Measurements from ENCODE around the gene TEF.
A peak's percentile ranks its signal among the peaks of the same experiment; 100 is the strongest.

TEF gene

GRCh38 chr22:41382610-41383009, 868 bp downstream of the TEF start:
- peak overlapping the region; percentile 91; the same call in 1 of the 2 replicates for H3K27ac ChIP-seq
- TF ChIP-seq ZFX (IDR thresholded peaks at IDR 0.05) (no peak), CTCF (conservative IDR thresholded peaks at IDR 0.05) (no peak)

- H3K27ac ChIP-seq, result no peak overlapping the region
- TF ChIP-seq ZFX (IDR thresholded peaks at IDR 0.05), result no peak
- TF ChIP-seq CTCF (conservative IDR thresholded peaks at IDR 0.05), result no peak
Measured at GRCh38 chr22:41383085-41383484, 1.3 kb downstream of the TEF start.

- TF ChIP-seq CTCF (conservative IDR thresholded peaks at IDR 0.05), result no peak
- TF ChIP-seq ZFX (IDR thresholded peaks at IDR 0.05), result no peak
Measured at GRCh38 chr22:41384128-41384527, 2.4 kb downstream of the TEF start.

GRCh38 chr22:41387341-41387740, 5.6 kb downstream of the TEF start:
- TF ChIP-seq ZFX (IDR thresholded peaks at IDR 0.05), result no peak
- no peak for TF ChIP-seq CTCF (conservative IDR thresholded peaks at IDR 0.05)
- no peak overlapping the region for H3K27ac ChIP-seq

More at GRCh38 chr22:41384128-41384527, 2.4 kb downstream of the TEF start:
- no peak overlapping the region for H3K27ac ChIP-seq

- no peak overlapping the region for H3K27ac ChIP-seq
- TF ChIP-seq CTCF (conservative IDR thresholded peaks at IDR 0.05) (no peak), ZFX (IDR thresholded peaks at IDR 0.05) (no peak)
Measured at GRCh38 chr22:41394012-41394356, 12.2 kb downstream of the TEF start.

- TF ChIP-seq ZFX (IDR thresholded peaks at IDR 0.05), result no peak
- TF ChIP-seq CTCF (conservative IDR thresholded peaks at IDR 0.05), result no peak
- no peak overlapping the region for H3K27ac ChIP-seq
Measured at GRCh38 chr22:41395531-41396240, 13.9 kb downstream of the TEF start.

GRCh38 chr22:41397143-41397811, 15.5 kb downstream of the TEF start:
- no peak for TF ChIP-seq CTCF (conservative IDR thresholded peaks at IDR 0.05)
- TF ChIP-seq ZFX (IDR thresholded peaks at IDR 0.05), result no peak
- no peak overlapping the region for H3K27ac ChIP-seq
